ENCODE data around the gene FAM210A. TPM values are rescaled to one million over a fixed set of nuclear protein-coding genes. Genes with fewer than 3 reads are reported as not detected.

The FAM210A gene
- total RNA-seq, 1 experiment from 2014 or later: 21.0 TPM

DNA sequence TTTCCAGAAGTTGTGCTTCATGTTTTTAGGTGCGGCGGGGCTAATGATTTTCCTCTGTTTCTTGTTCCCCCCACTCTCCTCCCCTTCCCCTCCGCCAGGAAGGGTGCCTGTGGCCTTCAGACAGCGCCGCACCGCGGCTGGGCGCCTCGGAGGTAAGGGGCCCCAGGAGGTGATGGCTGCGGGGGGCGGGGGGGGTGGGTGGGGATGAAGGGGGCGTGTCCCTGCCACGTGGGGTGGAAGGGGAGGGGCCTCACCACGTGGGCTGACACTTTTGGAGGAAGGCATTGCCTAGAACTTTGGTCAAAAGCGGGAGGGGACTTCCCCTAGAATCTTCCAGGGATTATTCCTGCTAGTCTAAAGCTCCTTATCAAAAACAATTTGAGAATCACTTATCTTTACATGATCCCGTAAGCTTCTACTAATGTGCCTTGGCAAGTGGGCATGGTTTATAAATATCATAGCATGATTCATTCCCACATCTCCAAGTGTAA lies 83.1 kb downstream of the FAM210A start:
- no peaks in the 10 kb centered on the region for H3K36me3 ChIP-seq (ENCODE audit: control insufficient read depth, insufficient read depth, low read length)
- CTCF ChIA-PET: no interaction called here
- no peaks in the 10 kb centered on the region for H3K27me3 ChIP-seq (ENCODE audit: control insufficient read depth, insufficient read depth, low read length)
- TF ChIP-seq, protein P1, sequence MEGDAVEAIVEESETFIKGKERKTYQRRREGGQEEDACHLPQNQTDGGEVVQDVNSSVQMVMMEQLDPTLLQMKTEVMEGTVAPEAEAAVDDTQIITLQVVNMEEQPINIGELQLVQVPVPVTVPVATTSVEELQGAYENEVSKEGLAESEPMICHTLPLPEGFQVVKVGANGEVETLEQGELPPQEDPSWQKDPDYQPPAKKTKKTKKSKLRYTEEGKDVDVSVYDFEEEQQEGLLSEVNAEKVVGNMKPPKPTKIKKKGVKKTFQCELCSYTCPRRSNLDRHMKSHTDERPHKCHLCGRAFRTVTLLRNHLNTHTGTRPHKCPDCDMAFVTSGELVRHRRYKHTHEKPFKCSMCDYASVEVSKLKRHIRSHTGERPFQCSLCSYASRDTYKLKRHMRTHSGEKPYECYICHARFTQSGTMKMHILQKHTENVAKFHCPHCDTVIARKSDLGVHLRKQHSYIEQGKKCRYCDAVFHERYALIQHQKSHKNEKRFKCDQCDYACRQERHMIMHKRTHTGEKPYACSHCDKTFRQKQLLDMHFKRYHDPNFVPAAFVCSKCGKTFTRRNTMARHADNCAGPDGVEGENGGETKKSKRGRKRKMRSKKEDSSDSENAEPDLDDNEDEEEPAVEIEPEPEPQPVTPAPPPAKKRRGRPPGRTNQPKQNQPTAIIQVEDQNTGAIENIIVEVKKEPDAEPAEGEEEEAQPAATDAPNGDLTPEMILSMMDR (IDR thresholded peaks at IDR 0.05): no peak
- TF ChIP-seq TCF7L2 (IDR thresholded peaks at IDR 0.05; ENCODE audit: low read depth, low read length) (no peak), SIN3A (IDR thresholded peaks at IDR 0.05; ENCODE audit: borderline replicate concordance, insufficient read depth, low read depth, low read length) (no peak)
- no peak for DNase-seq (ENCODE audit: low read depth, low spot score)
- H3K27ac ChIP-seq (ENCODE audit: low read length): no peak overlapping the region
- intact Hi-C loops (cut with micrococcal nuclease; ENCODE audit: unreplicated experiment): no loop called here
- H3K4me1 ChIP-seq (ENCODE audit: control insufficient read depth, insufficient read depth, low read length): no peaks in the 10 kb centered on the region
- BruUV-seq (replicated peaks): no TSS peak
- ATAC-seq: no peak
- no peak overlapping the region for H3K4me3 ChIP-seq (ENCODE audit: low read depth in 2 of 2, low read length in 2 of 2)
- in situ Hi-C loops (cut with HindIII; ENCODE audit: low pct_unique_long_range_greater_than_20kb, low sequenced_read_pairs): no loop called here
- POLR2A ChIA-PET: interaction anchor here (0.6 kb wide), 1 partner anchor 160 kb away, joined by 3 read pairs; no protein-coding TSS in a partner anchor
- no peaks in the 10 kb centered on the region for H3K9me3 ChIP-seq (ENCODE audit: control insufficient read depth, insufficient read depth, low read depth, low read length)

DNA sequence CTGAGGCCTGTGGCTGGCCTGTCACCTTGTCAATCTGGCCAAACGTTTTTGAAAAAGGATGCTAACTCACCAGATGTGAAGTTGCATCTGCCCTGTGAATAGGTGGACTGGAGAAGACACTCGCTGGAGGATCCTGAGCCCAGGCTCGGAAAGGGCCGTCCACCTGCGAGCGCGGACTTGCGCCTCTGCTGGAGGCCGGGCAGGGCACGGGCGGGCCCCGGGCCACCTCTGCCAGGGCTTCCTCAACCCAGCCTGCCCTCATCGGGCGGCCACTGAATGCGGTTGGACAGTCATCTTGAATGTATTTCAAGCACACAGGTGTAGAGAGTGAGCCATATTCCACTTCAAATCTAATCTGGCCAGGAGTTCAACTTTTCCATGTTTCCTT lies 83.9 kb downstream of the FAM210A start:
- ATAC-seq (no peak), DNase-seq (ENCODE audit: low read depth, low spot score) (no peak)
- CTCF ChIA-PET: no interaction called here
- BruUV-seq (replicated peaks): no TSS peak
- H3K4me3 ChIP-seq (ENCODE audit: low read depth in 2 of 2, low read length in 2 of 2): no peak overlapping the region
- POLR2A ChIA-PET: no interaction called here
- in situ Hi-C loops (cut with HindIII; ENCODE audit: low pct_unique_long_range_greater_than_20kb, low sequenced_read_pairs): no loop called here
- H3K4me1 ChIP-seq (ENCODE audit: control insufficient read depth, insufficient read depth, low read length): no peaks in the 10 kb centered on the region
- H3K9me3 ChIP-seq (ENCODE audit: control insufficient read depth, insufficient read depth, low read depth, low read length): no peaks in the 10 kb centered on the region
- TF ChIP-seq POLR2AphosphoS5 (IDR thresholded peaks at IDR 0.05; ENCODE audit: low read depth, low read length) (no peak), SIN3A (IDR thresholded peaks at IDR 0.05; ENCODE audit: borderline replicate concordance, insufficient read depth, low read depth, low read length) (no peak), TCF7L2 (IDR thresholded peaks at IDR 0.05; ENCODE audit: low read depth, low read length) (no peak)
- TF ChIP-seq, protein P1 (IDR thresholded peaks at IDR 0.05): no peak
- TF ChIP-seq, protein P2, sequence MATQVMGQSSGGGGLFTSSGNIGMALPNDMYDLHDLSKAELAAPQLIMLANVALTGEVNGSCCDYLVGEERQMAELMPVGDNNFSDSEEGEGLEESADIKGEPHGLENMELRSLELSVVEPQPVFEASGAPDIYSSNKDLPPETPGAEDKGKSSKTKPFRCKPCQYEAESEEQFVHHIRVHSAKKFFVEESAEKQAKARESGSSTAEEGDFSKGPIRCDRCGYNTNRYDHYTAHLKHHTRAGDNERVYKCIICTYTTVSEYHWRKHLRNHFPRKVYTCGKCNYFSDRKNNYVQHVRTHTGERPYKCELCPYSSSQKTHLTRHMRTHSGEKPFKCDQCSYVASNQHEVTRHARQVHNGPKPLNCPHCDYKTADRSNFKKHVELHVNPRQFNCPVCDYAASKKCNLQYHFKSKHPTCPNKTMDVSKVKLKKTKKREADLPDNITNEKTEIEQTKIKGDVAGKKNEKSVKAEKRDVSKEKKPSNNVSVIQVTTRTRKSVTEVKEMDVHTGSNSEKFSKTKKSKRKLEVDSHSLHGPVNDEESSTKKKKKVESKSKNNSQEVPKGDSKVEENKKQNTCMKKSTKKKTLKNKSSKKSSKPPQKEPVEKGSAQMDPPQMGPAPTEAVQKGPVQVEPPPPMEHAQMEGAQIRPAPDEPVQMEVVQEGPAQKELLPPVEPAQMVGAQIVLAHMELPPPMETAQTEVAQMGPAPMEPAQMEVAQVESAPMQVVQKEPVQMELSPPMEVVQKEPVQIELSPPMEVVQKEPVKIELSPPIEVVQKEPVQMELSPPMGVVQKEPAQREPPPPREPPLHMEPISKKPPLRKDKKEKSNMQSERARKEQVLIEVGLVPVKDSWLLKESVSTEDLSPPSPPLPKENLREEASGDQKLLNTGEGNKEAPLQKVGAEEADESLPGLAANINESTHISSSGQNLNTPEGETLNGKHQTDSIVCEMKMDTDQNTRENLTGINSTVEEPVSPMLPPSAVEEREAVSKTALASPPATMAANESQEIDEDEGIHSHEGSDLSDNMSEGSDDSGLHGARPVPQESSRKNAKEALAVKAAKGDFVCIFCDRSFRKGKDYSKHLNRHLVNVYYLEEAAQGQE (IDR thresholded peaks at IDR 0.05; ENCODE audit: insufficient read depth in 1 of 2, low read depth in 2 of 2, low read length in 1 of 2): no peak
- intact Hi-C loops (cut with micrococcal nuclease; ENCODE audit: unreplicated experiment): no loop called here
- H3K27me3 ChIP-seq (ENCODE audit: control insufficient read depth, insufficient read depth, low read length): no peaks in the 10 kb centered on the region
- no peaks in the 10 kb centered on the region for H3K36me3 ChIP-seq (ENCODE audit: control insufficient read depth, insufficient read depth, low read length)
- no peak overlapping the region for H3K27ac ChIP-seq (ENCODE audit: low read length)
